Epithelial cell of esophagus (primary cell): ENCODE measurements around the gene WBP11.

Experiments used
- DNase-seq: peaks from one replicate; pipeline ENCODE4 v3.0.0; 2010; ENCODE audit warnings: low read depth
- H3K4me3 ChIP-seq: 2 replicates; pipeline ENCODE4 v1.5.1; 2011; ENCODE audit warnings: mild to moderate bottlenecking, low read length, control low read depth
- TF ChIP-seq, protein P1 (sequence below): IDR thresholded peaks from 2 replicates; pipeline ENCODE4 v1.5.1; 2011; ENCODE audit warnings: low read depth, mild to moderate bottlenecking, low read length, control low read depth, inconsistent platforms; ENCODE audit not compliant: insufficient read depth; ENCODE audit errors: missing control alignments

The WBP11 gene

DNA sequence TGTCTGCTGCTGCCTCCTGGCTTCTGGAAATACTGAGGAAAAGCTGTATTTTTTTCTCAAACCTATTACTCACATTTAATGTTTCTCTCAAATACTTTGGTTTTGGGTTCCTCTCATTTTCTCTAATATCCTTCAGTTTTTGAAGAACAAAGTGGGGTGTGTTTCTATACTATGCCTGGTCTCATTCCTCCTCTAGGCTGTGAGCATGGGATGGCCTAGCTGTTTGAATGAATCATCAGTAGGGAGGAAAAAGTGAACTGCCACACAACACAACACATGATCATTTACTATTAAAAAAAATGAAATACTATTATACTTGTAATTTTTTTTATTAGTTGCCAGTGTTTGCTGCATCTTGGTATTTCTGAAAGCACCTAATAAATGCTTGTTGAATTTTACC, 22.0 kb upstream of the WBP11 start:
- peak; percentile 52 for DNase-seq
- TF ChIP-seq, protein P1, sequence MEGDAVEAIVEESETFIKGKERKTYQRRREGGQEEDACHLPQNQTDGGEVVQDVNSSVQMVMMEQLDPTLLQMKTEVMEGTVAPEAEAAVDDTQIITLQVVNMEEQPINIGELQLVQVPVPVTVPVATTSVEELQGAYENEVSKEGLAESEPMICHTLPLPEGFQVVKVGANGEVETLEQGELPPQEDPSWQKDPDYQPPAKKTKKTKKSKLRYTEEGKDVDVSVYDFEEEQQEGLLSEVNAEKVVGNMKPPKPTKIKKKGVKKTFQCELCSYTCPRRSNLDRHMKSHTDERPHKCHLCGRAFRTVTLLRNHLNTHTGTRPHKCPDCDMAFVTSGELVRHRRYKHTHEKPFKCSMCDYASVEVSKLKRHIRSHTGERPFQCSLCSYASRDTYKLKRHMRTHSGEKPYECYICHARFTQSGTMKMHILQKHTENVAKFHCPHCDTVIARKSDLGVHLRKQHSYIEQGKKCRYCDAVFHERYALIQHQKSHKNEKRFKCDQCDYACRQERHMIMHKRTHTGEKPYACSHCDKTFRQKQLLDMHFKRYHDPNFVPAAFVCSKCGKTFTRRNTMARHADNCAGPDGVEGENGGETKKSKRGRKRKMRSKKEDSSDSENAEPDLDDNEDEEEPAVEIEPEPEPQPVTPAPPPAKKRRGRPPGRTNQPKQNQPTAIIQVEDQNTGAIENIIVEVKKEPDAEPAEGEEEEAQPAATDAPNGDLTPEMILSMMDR: no peak
- no peak overlapping the region for H3K4me3 ChIP-seq

- DNase-seq: peak; percentile 56
- TF ChIP-seq, protein P1: no peak
- H3K4me3 ChIP-seq: no peak overlapping the region
These were observed 20.8 kb upstream of the WBP11 start for GRCh38 chr12:14824012-14824634.

DNA sequence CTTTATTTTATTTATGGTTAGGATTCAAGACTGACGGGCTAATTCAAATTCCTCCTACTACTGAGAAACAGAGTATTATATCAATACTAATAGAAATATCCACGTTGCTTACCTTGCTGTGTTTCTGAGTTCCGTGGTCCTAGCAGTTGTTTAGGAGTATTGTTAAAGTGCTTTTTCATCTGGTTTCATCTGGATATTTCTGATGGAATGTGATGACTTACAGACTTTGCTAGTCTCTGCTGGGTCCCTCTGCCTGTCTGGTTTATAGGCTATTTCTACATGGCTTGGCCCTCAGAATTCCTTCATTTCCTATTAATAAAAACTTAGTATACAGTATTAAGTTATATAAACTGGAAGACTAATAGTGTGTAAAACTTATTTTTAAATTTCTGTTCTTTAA, 10.7 kb upstream of the WBP11 start, which contains the start of gene SMCO3:
Gene SMCO3 (minus strand): TSS at position 169 of the 400 bp plus-strand sequence. CDS start 7,502 bp downstream, outside the sequence.
- no peak within 1 kb of the TSS for H3K4me3 ChIP-seq
- TF ChIP-seq, protein P1: no peak
- no peak for DNase-seq

GRCh38 chr12:14811486-14811885, 8.2 kb upstream of the WBP11 start:
- DNase-seq: no peak
- TF ChIP-seq, protein P1: no peak
- no peak overlapping the region for H3K4me3 ChIP-seq

DNA sequence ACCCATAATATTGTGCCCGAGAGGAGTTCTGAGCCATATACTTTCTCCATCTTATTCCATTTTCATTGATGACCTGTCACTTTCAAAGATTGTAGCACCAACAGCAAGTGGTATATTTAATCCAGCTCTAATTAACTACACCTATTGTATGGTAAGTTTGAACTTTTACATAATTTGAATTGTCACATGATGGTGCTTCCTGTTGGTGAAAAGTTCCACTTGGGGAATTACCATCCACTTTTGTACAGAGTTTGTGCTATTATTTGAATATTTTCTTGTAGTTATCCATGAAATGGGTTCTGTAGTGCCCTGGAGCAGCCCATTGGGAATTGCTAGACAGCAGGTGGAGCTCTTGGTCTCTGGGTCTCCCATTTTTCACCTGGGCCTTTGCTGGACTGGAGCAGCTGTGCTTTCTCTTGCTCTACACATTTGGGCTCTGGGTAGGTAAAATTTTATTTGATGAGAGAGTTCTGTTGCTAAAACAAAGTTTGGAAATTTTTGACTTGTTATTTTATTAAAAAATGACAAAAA, 7.7 kb upstream of the WBP11 start:
- peak; percentile 55 for DNase-seq
- no peak overlapping the region for H3K4me3 ChIP-seq
- TF ChIP-seq, protein P1: peak; percentile 75

GRCh38 chr12:14810167-14810952, 7.1 kb upstream of the WBP11 start:
- DNase-seq: no peak
- TF ChIP-seq, protein P1: no peak
- H3K4me3 ChIP-seq: no peak overlapping the region
